GM23338 (cell line): Measurements from ENCODE around the gene MAP4. TPM values are rescaled to one million over a fixed set of nuclear protein-coding genes. Genes with fewer than 3 reads are reported as not detected.
A peak's percentile ranks its signal among the peaks of the same experiment; 100 is the strongest.

Experiments used
- ATAC-seq: fragments of 200-7000 bp; cut with Tn5 transposase; 3 replicates; pipeline ENCODE4 v1.9.1; 2020
- DNase-seq: peaks from one replicate; pipeline ENCODE4 v3.0.0-alpha.2; 2015; ENCODE audit warnings: low spot score
- H2AFZ ChIP-seq: fragments of 200-600 bp; sonication (generic); 2 replicates; pipeline ENCODE4 v1.8.0; 2016; ENCODE audit warnings: antibody characterized with exemption, mild to moderate bottlenecking, moderate library complexity
- H3F3A ChIP-seq: fragments of 200-600 bp; sonication (generic); replicated peaks from 2 replicates; pipeline ENCODE4 v1.8.0; 2017; ENCODE audit warnings: antibody characterized with exemption, mixed run types, low read depth
- H3K27ac ChIP-seq: fragments of 200-600 bp; sonication (generic); 2 replicates; pipeline ENCODE4 v1.6.1; 2016; ENCODE audit warnings: low read depth
- H3K27me3 ChIP-seq: fragments of 200-600 bp; sonication (generic); 2 replicates; pipeline ENCODE4 v1.8.0; 2016; ENCODE audit warnings: mild to moderate bottlenecking, mixed run types, moderate library complexity; ENCODE audit not compliant: insufficient read depth
- H3K36me3 ChIP-seq: fragments of 200-600 bp; sonication (generic); 2 replicates; pipeline ENCODE4 v1.8.0; 2016; ENCODE audit warnings: mild to moderate bottlenecking; ENCODE audit not compliant: insufficient read depth
- H3K4me1 ChIP-seq: fragments of 200-600 bp; sonication (generic); 2 replicates; pipeline ENCODE4 v1.8.0; 2016; ENCODE audit warnings: mild to moderate bottlenecking, moderate library complexity; ENCODE audit not compliant: insufficient read depth
- H3K4me2 ChIP-seq: fragments of 200-600 bp; sonication (generic); 2 replicates; pipeline ENCODE4 v1.7.1; 2017; ENCODE audit warnings: mixed run types
- H3K4me3 ChIP-seq: fragments of 200-600 bp; sonication (generic); 2 replicates; pipeline ENCODE4 v1.6.1; 2016; ENCODE audit warnings: mixed run types
- H3K79me2 ChIP-seq: fragments of 200-600 bp; sonication (generic); replicated peaks from 2 replicates; pipeline ENCODE4 v1.8.0; 2017; ENCODE audit warnings: mild to moderate bottlenecking; ENCODE audit not compliant: insufficient read depth
- H3K9me2 ChIP-seq: fragments of 200-600 bp; sonication (generic); 2 replicates; pipeline ENCODE4 v1.8.0; 2017; ENCODE audit not compliant: insufficient read depth
- H4K20me1 ChIP-seq: fragments of 200-600 bp; sonication (generic); replicated peaks from 2 replicates; pipeline ENCODE4 v1.8.0; 2017; ENCODE audit warnings: mild to moderate bottlenecking; ENCODE audit not compliant: insufficient read depth
- H3K27ac Mint-ChIP-seq: 2 replicates; pipeline ENCODE4 v1.8.0; 2020; ENCODE audit warnings: inconsistent platforms, mild to moderate bottlenecking, moderate library complexity, mixed read lengths
- H3K27me3 Mint-ChIP-seq: 3 replicates; pipeline ENCODE4 v1.8.0; 2022; ENCODE audit warnings: low read depth, mild to moderate bottlenecking, moderate library complexity, mixed read lengths, inconsistent platforms; ENCODE audit not compliant: insufficient read depth, poor library complexity
- H3K36me3 Mint-ChIP-seq: 3 replicates; pipeline ENCODE4 v1.8.0; 2021; ENCODE audit warnings: low read depth, mild to moderate bottlenecking, inconsistent platforms, moderate library complexity, mixed read lengths
- H3K4me1 Mint-ChIP-seq: 3 replicates; pipeline ENCODE4 v1.8.0; 2020; ENCODE audit warnings: mild to moderate bottlenecking, inconsistent platforms, mixed read lengths
- H3K4me3 Mint-ChIP-seq: 3 replicates; pipeline ENCODE4 v1.8.0; 2021; ENCODE audit warnings: moderate library complexity, mild to moderate bottlenecking, inconsistent platforms, mixed read lengths
- H3K9me3 Mint-ChIP-seq: 3 replicates; pipeline ENCODE4 v1.8.0; 2020; ENCODE audit warnings: moderate library complexity, mild to moderate bottlenecking, inconsistent platforms, mixed read lengths
- CREB1 ChIP-seq: fragments of 250-450 bp; sonication (Bioruptor Pico); IDR thresholded peaks from 2 replicates; pipeline ENCODE4 v1.5.0; 2020; ENCODE audit warnings: low read depth, mild to moderate bottlenecking, moderate library complexity
- CTCF ChIP-seq, 2 experiments: fragments of 200-600 bp in 1 of 2; sonication (generic) in 1 of 2; conservative IDR thresholded peaks; 2 replicates each; pipeline versions ENCODE4 v1.5.1 to v1.6.1; 2016 to 2017; ENCODE audit warnings: antibody characterized with exemption in 2 of 2, low read depth in 2 of 2, mild to moderate bottlenecking in 2 of 2, moderate library complexity in 1 of 2
- EZH2 ChIP-seq: fragments of 200-600 bp; sonication (generic); IDR thresholded peaks from one replicate; pipeline ENCODE4 v1.8.0; 2017; ENCODE audit warnings: antibody characterized with exemption, mild to moderate bottlenecking, low read depth; ENCODE audit not compliant: unreplicated experiment
- EZH2phosphoT487 ChIP-seq: fragments of 200-600 bp; sonication (generic); IDR thresholded peaks from one replicate; pipeline ENCODE4 v1.8.1; 2018; ENCODE audit warnings: antibody characterized with exemption; ENCODE audit not compliant: unreplicated experiment
- NANOG ChIP-seq: IDR thresholded peaks from 2 replicates; pipeline ENCODE4 v1.6.1; 2016; ENCODE audit warnings: antibody characterized with exemption, borderline replicate concordance
- POLR2AphosphoS5 ChIP-seq: IDR thresholded peaks from 2 replicates; pipeline ENCODE4 v1.6.1; 2016; ENCODE audit warnings: antibody characterized with exemption, low read depth
- REST ChIP-seq: IDR thresholded peaks from one replicate; pipeline ENCODE4 v1.6.1; 2018; ENCODE audit warnings: antibody characterized with exemption; ENCODE audit not compliant: unreplicated experiment
- STAT1 ChIP-seq: IDR thresholded peaks from one replicate; pipeline ENCODE4 v1.6.1; 2016; ENCODE audit warnings: antibody characterized with exemption; ENCODE audit not compliant: unreplicated experiment
- ZNF331 ChIP-seq: fragments of 250-450 bp; sonication (Bioruptor Pico); IDR thresholded peaks from 2 replicates; pipeline ENCODE4 v1.5.0; 2020; ENCODE audit warnings: low read depth, mild to moderate bottlenecking, moderate library complexity
- polyA plus RNA-seq: library from polyadenylated mRNA; unstranded; fragments of >200 nt; fragmentation: Nextera tagmentation; extraction: Ambion mirVana; gene quantifications from 2 replicates; pipeline ENCODE4 v1.2.1, GENCODE V29; 2016
- total RNA-seq: library from RNA; depleted of rRNA; stranded (reverse); fragments of >200 nt; shearing (Covaris generic); gene quantifications from 2 replicates; pipeline ENCODE4 v1.2.3, GENCODE V29; 2014
- TF ChIP-seq, protein P1 (sequence below): fragments of 250-450 bp; sonication (Bioruptor Pico); IDR thresholded peaks from 2 replicates; pipeline ENCODE4 v1.5.0; 2020; ENCODE audit warnings: mild to moderate bottlenecking, moderate library complexity

MAP4 gene
- total and polyA plus RNA-seq, 2 experiments from 2014 or later: 103 to 113 TPM

DNA sequence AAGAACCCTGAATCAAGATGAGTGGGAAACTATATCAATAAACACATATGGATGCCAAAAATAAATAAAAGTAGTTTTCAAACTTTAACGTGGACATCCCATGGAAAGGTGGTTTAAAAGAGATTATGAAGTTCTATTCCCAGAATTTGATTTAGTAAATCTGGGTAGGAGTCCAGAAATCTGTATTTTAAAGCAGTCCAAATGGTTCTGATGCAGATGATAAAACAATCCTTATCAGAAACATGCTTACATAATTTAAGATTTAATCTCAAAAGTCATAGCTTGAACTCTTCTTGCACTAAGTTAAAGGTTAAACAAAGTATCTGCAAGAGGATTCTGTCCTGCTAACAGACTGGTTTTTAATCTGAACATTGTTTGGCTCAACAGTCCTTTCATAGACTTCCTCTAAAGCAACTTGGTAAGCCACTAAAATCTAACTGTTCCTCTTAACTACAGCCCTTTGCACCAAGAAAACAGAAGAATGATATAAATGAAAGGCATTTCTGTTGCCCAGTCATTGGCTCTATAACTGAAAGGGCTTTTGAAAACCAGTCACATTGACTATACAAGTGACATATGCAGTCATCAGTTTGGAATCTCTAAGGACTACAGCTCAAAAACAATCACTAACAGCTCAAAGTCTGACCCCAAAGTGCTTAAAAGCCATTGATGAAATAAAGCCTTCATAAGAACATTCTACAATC lies 23.4 kb upstream of the MAP4 start:
- Mint-ChIP-seq H3K27me3 (no peaks in the 10 kb centered on the region), H3K9me3 (no peaks in the 10 kb centered on the region), H3K36me3 (no peaks in the 10 kb centered on the region), H3K4me3 (no peak overlapping the region), H3K27ac (peak overlapping the region; percentile 83), H3K4me1 (peaks cover 18% of the 10 kb centered on the region)
- DNase-seq: peak; percentile 70
- Histone ChIP-seq H3K4me3 (no peak overlapping the region), H3K27ac (peak overlapping the region; percentile 1; the same call in 1 of the 2 replicates), H3K9me2 (no peaks in the 10 kb centered on the region), H3K27me3 (no peaks in the 10 kb centered on the region), H3K36me3 (no peaks in the 10 kb centered on the region), H3F3A (no peaks in the 10 kb centered on the region), H3K4me1 (peaks cover 20% of the 10 kb centered on the region), H3K79me2 (peaks cover 84% of the 10 kb centered on the region), H4K20me1 (peaks cover 9% of the 10 kb centered on the region), H3K4me2 (no peak overlapping the region), H2AFZ (no peak overlapping the region)
- ATAC-seq: peak; percentile 73
- TF ChIP-seq NANOG: no peak
- no peak for TF ChIP-seq CTCF (conservative IDR thresholded peaks at IDR 0.05; ENCODE audit: low read depth in 2 of 2)
- no peak for TF ChIP-seq STAT1
- no peak for TF ChIP-seq ZNF331 (CRISPR knock-in tag)
- TF ChIP-seq EZH2: no peak
- no peak for TF ChIP-seq CREB1 (CRISPR knock-in tag)
- TF ChIP-seq EZH2phosphoT487: no peak
- TF ChIP-seq, protein P1, sequence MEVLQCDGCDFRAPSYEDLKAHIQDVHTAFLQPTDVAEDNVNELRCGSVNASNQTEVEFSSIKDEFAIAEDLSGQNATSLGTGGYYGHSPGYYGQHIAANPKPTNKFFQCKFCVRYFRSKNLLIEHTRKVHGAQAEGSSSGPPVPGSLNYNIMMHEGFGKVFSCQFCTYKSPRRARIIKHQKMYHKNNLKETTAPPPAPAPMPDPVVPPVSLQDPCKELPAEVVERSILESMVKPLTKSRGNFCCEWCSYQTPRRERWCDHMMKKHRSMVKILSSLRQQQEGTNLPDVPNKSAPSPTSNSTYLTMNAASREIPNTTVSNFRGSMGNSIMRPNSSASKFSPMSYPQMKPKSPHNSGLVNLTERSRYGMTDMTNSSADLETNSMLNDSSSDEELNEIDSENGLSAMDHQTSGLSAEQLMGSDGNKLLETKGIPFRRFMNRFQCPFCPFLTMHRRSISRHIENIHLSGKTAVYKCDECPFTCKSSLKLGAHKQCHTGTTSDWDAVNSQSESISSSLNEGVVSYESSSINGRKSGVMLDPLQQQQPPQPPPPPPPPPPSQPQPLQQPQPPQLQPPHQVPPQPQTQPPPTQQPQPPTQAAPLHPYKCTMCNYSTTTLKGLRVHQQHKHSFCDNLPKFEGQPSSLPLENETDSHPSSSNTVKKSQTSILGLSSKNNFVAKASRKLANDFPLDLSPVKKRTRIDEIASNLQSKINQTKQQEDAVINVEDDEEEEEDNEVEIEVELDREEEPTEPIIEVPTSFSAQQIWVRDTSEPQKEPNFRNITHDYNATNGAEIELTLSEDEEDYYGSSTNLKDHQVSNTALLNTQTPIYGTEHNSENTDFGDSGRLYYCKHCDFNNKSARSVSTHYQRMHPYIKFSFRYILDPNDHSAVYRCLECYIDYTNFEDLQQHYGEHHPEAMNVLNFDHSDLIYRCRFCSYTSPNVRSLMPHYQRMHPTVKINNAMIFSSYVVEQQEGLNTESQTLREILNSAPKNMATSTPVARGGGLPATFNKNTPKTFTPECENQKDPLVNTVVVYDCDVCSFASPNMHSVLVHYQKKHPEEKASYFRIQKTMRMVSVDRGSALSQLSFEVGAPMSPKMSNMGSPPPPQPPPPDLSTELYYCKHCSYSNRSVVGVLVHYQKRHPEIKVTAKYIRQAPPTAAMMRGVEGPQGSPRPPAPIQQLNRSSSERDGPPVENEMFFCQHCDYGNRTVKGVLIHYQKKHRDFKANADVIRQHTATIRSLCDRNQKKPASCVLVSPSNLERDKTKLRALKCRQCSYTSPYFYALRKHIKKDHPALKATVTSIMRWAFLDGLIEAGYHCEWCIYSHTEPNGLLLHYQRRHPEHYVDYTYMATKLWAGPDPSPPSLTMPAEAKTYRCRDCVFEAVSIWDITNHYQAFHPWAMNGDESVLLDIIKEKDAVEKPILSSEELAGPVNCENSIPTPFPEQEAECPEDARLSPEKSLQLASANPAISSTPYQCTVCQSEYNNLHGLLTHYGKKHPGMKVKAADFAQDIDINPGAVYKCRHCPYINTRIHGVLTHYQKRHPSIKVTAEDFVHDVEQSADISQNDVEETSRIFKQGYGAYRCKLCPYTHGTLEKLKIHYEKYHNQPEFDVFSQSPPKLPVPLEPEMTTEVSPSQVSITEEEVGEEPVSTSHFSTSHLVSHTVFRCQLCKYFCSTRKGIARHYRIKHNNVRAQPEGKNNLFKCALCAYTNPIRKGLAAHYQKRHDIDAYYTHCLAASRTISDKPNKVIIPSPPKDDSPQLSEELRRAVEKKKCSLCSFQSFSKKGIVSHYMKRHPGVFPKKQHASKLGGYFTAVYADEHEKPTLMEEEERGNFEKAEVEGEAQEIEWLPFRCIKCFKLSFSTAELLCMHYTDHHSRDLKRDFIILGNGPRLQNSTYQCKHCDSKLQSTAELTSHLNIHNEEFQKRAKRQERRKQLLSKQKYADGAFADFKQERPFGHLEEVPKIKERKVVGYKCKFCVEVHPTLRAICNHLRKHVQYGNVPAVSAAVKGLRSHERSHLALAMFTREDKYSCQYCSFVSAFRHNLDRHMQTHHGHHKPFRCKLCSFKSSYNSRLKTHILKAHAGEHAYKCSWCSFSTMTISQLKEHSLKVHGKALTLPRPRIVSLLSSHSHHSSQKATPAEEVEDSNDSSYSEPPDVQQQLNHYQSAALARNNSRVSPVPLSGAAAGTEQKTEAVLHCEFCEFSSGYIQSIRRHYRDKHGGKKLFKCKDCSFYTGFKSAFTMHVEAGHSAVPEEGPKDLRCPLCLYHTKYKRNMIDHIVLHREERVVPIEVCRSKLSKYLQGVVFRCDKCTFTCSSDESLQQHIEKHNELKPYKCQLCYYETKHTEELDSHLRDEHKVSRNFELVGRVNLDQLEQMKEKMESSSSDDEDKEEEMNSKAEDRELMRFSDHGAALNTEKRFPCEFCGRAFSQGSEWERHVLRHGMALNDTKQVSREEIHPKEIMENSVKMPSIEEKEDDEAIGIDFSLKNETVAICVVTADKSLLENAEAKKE (CRISPR knock-in tag): no peak
- no peak for TF ChIP-seq POLR2AphosphoS5
- TF ChIP-seq REST: no peak
